ENCODE measurements around the gene CBLN2. TPM values are rescaled to one million over a fixed set of nuclear protein-coding genes. Genes with fewer than 3 reads are reported as not detected.

Gene CBLN2
- total and polyA plus RNA-seq, 2 donors (not counting 3 experiments of a cell fraction or from before 2014, with no cell fraction given): 0.55 to 1.1 TPM

DNA sequence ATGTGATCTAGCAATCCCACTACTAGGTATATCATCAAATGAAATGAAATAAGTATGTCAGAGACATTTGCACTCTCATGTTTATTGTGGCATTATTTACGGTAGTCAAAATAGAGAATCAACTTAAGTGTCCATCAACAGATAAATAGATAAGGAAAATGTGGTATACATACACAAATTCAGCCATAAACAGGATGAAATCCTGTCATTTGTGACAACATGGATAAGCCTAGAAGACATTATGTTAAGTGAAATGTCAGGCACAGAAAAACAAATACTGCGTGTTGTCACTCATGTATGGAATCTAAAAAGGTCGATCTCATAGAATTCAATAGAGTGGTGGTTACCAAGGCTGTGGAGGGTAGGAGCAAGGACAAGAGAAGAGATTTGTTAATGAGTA, 22.1 kb upstream of the CBLN2 start:
- no peaks in the 10 kb centered on the region for H4K20me1 ChIP-seq (replicated peaks; ENCODE audit: control insufficient read depth, extremely low read depth, insufficient read depth, low read length)
- H3K9me3 ChIP-seq (replicated peaks; ENCODE audit: control insufficient read depth, insufficient read depth, low read length): no peaks in the 10 kb centered on the region
- no peak for TF ChIP-seq FOS (IDR thresholded peaks at IDR 0.05; ENCODE audit: borderline replicate concordance, insufficient read depth, low read length)
- no peak for TF ChIP-seq CTCF (IDR thresholded peaks at IDR 0.05; ENCODE audit: extremely low read depth in 1 of 2, insufficient read depth in 1 of 2, low read depth in 1 of 2, low read length in 2 of 2)
- TF ChIP-seq POLR2AphosphoS5 (IDR thresholded peaks at IDR 0.05; ENCODE audit: insufficient read depth, low read depth, low read length): no peak
- TF ChIP-seq MYC (IDR thresholded peaks at IDR 0.05; ENCODE audit: low read depth, low read length): no peak
- TF ChIP-seq, protein P1, sequence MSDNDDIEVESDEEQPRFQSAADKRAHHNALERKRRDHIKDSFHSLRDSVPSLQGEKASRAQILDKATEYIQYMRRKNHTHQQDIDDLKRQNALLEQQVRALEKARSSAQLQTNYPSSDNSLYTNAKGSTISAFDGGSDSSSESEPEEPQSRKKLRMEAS (IDR thresholded peaks at IDR 0.05; ENCODE audit: insufficient read depth, insufficient read length): no peak
- TF ChIP-seq JUN (IDR thresholded peaks at IDR 0.05; ENCODE audit: borderline replicate concordance, insufficient read depth, insufficient read length, low read depth): no peak
- TF ChIP-seq GATA2 (IDR thresholded peaks at IDR 0.05; ENCODE audit: insufficient read depth, insufficient read length, low read depth, low read length): no peak
- no peak for TF ChIP-seq EZH2 (IDR thresholded peaks at IDR 0.05; ENCODE audit: borderline replicate concordance, low read depth, low read length, severe bottlenecking)
- no peak for TF ChIP-seq POLR2A (IDR thresholded peaks at IDR 0.05; ENCODE audit: low read depth, low read length)
- no peaks in the 10 kb centered on the region for H3K27me3 ChIP-seq (ENCODE audit: control insufficient read depth in 2 of 2, insufficient read depth in 2 of 2, low read length in 2 of 2)
- POLR2A ChIA-PET: no interaction called here
- no peak overlapping the region for H3K4me3 ChIP-seq (replicated peaks in 1 of 3; ENCODE audit: insufficient read depth in 1 of 3, low read depth in 1 of 3, low read length in 3 of 3)
- no peaks in the 10 kb centered on the region for H3K36me3 ChIP-seq (ENCODE audit: control insufficient read depth in 2 of 2, extremely low read depth in 1 of 2, insufficient read depth in 2 of 2, low read length in 2 of 2)
- FAIRE-seq (no peak), DNase-seq (ENCODE audit: low read depth, low spot score) (no peak)
- CTCF ChIA-PET: no interaction called here
- H3K27ac ChIP-seq (ENCODE audit: insufficient read depth, low read depth, low read length): no peak overlapping the region
- no peak overlapping the region for H3K9ac ChIP-seq (replicated peaks; ENCODE audit: extremely low read depth, insufficient read depth, low read length)
- H3K9me1 ChIP-seq (replicated peaks; ENCODE audit: control insufficient read depth, extremely low read depth, insufficient read depth, low read length): no peaks in the 10 kb centered on the region
- no peaks in the 10 kb centered on the region for H3K4me1 ChIP-seq (ENCODE audit: control insufficient read depth, extremely low read depth, insufficient read depth, low read length)
- BruUV-seq (replicated peaks): no TSS peak
- dilution Hi-C loops (cut with MboI; ENCODE audit: extremely low pct_ligation_motif_present, low sequenced_read_pairs) (no loop called here), intact Hi-C loops (cut with micrococcal nuclease) (no loop called here)
- H3K79me2 ChIP-seq (ENCODE audit: control insufficient read depth, insufficient read depth, low read length): no peaks in the 10 kb centered on the region
- no peak overlapping the region for H2AFZ ChIP-seq (ENCODE audit: low read depth, low read length)
- H3K4me2 ChIP-seq (ENCODE audit: insufficient read depth, low read length): no peak overlapping the region
